GM21515 (cell line): ENCODE results near the gene RPTOR.

Experiments
- ATAC-seq: cut with Tn5 transposase; IDR thresholded peaks from one replicate; pipeline ENCODE4 v1.9.1; 2021; ENCODE audit not compliant: unreplicated experiment

RPTOR gene

GRCh38 chr17:80882926-80883685, 338.5 kb downstream of the RPTOR start:
- no peak for ATAC-seq

GRCh38 chr17:80883831-80884735, 339.4 kb downstream of the RPTOR start:
- ATAC-seq, result no peak

- ATAC-seq, result no peak
These were observed 340.2 kb downstream of the RPTOR start for GRCh38 chr17:80884811-80885210.

GRCh38 chr17:80885947-80886582, 341.4 kb downstream of the RPTOR start:
- ATAC-seq, result no peak

GRCh38 chr17:80886641-80887573, 342.3 kb downstream of the RPTOR start:
- no peak for ATAC-seq

- no peak for ATAC-seq
These were observed 343.1 kb downstream of the RPTOR start for GRCh38 chr17:80887639-80888175.

- no peak for ATAC-seq
These were observed 343.9 kb downstream of the RPTOR start for GRCh38 chr17:80888276-80889160.

GRCh38 chr17:80889231-80890195, 344.9 kb downstream of the RPTOR start:
- no peak for ATAC-seq

GRCh38 chr17:80890196-80890920, 345.7 kb downstream of the RPTOR start:
- ATAC-seq, result no peak

- no peak for ATAC-seq
These were observed 346.3 kb downstream of the RPTOR start for GRCh38 chr17:80890921-80891396.

- peak; percentile 38 for ATAC-seq
These were observed 346.9 kb downstream of the RPTOR start for GRCh38 chr17:80891397-80892018.

- peak; percentile 67 for ATAC-seq
These were observed 347.6 kb downstream of the RPTOR start for GRCh38 chr17:80892019-80892855.

GRCh38 chr17:80892900-80893603, 348.4 kb downstream of the RPTOR start:
- no peak for ATAC-seq

- no peak for ATAC-seq
These were observed 349.2 kb downstream of the RPTOR start for GRCh38 chr17:80893604-80894438.

GRCh38 chr17:80894439-80894721, 349.7 kb downstream of the RPTOR start:
- no peak for ATAC-seq
